GM21447 (cell line): Measurements from ENCODE around the gene DNAH10.

ENCODE experiments used
- ATAC-seq: cut with Tn5 transposase; IDR thresholded peaks from one replicate; pipeline ENCODE4 v1.9.1; 2021; ENCODE audit not compliant: unreplicated experiment

DNAH10 gene

DNA sequence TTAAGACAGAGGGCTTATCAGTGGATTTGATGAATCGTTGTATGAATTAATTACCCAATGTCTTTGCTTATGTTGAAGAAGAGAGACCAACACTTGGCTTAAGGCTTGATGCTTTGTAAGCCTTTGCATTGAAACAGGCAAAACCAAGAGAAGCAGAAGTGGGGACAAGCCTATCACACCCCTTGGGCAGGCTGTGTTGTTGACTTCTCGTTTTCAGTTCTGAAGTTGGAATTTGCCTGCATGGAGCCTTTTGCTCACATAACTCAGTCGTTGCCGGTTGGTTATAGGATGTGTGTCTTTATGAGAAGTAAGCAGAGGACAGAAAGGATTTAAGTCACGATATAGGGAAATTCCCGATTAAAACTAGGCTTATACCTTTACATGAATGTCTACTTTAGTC lies 115.9 kb downstream of the DNAH10 start:
- no peak for ATAC-seq

DNA sequence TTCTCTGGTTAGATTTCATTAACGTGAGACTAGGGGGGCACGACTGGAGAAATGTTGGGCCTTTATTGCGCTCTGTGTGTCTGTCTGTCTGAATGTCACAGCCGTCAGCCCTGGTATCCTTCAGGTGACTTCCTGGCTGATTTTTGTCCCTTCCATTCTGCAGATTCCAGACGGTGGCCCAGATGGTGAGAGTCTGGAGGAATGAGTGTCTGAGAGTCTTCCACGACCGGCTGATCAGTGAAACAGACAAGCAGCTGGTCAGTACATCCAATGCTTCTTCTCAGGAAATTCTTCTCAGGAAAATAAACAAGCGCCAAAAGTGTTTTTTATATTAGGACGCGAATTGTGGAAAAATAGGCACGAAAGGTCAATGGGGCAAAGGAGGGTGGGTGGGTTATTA lies 117.0 kb downstream of the DNAH10 start:
- no peak for ATAC-seq

DNA sequence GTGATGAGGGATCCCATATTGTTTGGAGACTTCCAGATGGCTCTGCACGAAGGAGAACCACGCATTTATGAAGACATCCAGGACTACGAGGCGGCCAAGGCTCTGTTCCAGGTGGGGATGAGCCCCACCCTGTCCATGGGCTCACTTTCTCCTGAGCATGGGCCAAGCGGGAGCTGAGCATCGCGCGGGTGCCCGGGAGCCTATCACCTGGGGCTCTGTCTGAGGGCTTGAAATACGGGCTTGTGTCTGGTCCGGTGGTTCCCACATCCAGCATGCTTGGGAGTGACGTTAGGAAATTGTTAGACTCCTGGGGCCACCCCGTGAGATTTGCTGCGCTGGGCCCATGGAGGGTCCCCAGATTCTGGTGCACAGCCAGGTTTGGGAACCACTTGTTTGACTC lies 117.6 kb downstream of the DNAH10 start:
- no peak for ATAC-seq

DNA sequence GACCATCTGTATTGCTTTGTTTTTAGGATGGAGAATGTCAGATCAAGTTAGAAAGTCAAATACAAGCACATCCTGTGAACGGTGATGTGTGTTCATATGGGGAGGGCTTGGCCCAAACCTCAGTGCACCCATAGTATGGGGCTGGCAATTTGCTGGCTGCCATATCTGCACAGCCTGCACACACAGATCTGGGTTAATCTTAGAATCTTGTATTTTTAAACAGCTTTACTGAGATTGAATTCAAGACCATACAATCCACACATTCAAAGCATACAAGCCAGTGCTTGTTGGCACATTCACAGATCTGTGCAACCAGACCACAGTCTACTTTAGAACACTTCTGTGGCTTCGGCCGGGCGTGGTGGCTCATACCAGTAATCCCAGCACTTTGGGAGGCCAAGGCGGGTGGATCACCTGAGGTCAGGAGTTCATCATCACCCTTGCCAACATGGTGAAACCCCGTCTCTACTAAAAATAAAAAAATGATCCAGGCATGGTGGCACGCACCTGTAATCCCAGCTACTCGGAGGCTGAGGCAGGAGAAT lies 120.1 kb downstream of the DNAH10 start:
- no peak for ATAC-seq

DNA sequence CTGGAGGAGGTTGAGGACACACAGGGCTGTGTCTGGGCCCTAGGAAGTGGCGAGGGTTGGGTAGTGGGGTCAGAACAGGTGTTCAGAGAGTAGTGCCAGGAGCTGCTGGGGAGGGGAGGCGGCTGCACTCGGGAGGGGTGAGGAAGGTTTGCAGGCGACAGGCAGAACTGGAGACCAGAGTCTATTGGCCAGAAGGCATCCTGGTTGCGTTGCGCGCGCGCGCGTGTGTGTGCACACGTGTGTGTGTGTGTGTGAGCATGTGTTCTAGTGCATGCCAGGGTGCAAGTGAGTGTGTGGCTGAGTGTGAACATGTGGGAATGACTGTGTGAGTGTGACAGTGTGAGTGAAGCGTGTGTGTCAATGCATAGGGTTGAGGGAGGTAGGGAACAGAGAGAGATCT lies 124.2 kb downstream of the DNAH10 start:
- ATAC-seq, result no peak

DNA sequence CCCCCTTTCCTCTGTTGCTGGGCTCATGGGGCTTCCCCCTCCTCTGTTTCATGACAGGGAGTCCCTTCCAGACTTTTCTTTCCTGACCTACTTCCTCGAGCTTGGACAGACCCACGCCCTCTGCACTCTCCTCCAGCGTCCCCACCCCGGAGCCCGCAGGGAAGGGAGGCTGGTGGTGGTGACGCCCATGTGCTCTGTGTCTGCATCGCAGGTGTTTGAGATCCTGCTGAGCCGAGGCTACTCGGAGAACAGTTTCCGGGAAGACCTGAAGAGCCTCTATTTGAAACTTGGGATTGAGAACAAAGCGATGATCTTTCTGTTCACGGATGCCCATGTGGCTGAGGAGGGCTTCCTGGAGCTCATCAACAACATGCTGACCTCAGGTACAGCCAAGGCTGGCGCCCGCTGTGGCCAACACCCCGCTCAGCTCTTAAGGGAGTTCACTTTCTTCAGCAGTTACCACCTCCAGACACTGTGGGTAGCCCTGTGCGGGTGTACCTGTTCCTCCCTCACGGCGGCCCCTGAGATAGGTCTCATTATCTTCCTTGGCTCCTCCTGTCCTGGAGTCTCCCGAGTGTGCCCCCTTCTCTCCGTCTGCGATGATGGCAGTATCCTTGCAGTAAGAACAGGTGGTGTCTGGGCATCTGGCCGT lies 125.0 kb downstream of the DNAH10 start:
- ATAC-seq, result no peak

DNA sequence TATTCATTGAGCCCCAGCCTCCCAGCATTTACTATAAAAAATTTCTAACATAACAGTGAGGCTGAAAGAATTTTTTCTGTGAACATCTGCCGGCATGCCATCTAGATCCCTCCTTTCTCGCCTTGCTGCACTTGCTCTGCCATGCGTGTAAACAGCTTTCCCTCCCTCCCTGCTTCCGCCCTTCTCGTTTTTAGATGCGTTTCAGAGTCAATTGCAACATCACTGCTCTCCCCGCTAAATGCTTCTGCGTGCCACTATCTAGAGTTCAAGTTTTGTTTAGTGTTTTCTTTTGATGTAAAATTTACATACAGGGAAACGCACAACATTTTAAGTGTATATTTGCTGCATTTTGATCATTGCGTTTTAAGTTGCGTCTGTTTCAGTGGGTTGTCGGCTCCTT lies 126.9 kb downstream of the DNAH10 start:
- ATAC-seq, result no peak

DNA sequence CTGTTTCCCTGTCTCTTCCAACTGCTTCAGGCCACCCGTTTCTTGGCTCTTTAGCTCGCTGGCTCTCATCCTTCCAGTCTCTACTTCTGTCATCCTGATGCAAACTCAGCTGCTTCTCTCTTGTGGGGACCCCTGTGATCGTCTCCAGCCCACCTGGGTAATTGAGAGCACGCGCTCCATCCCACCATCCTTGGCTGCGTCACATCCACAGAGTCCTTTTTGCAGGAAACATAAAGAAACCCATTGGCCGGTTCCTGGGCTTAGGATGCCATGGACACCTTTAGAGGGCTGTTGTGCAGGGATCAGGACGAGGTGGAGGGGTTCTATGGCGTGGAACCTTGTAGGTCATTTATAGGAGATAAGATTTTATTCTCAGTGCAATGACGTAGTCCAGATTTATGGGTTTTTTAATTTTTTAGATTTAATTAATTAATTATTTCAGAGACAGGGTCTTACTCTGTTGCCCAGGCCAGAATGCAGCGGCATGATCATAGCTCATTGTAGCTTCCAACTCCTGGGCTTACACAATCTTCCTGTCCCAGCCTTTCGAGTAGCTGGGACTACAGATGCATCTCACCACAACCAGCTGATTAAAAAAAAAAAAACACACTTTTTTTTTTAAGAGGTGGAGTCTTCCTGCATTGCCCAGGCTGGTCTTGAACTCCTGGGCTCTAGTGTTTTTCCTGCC lies 127.9 kb downstream of the DNAH10 start:
- no peak for ATAC-seq

DNA sequence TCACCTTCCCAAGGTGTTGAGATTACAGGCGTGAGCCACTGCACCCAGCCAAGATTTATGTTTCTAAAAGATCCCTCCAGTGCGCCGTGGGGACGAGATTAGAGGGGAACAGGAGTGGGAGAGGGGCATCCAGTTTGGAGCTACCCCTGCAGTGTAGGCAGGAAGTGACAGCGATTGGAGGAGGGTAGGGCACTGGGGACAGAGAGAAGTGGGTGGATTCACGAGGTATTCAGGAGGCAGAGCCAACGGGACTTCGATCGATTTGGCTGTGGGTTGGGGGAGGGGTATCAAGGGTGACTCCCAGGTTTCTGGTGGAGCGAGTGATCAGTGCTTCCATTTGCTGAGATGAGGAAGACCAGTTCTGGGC lies 128.4 kb downstream of the DNAH10 start:
- ATAC-seq, result no peak

DNA sequence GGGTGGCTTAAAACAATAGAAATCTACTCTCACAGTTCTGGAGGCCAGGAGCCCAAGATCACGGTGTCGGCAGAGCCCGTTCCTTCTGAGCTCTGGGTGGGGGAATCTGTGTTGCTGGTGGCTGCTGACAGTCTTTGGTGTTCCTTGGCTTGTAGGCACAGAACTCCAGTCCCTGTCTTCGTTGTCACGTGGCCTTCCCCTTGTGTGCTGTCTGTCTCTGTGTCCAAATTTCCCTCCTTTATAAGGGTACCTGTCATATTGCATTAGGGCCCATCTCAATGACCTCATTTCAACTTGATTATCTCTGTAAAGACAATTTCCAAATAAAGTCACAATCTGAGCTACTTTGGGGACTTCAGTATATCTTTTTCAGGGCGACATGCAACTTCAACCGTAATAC lies 128.9 kb downstream of the DNAH10 start:
- no peak for ATAC-seq

DNA sequence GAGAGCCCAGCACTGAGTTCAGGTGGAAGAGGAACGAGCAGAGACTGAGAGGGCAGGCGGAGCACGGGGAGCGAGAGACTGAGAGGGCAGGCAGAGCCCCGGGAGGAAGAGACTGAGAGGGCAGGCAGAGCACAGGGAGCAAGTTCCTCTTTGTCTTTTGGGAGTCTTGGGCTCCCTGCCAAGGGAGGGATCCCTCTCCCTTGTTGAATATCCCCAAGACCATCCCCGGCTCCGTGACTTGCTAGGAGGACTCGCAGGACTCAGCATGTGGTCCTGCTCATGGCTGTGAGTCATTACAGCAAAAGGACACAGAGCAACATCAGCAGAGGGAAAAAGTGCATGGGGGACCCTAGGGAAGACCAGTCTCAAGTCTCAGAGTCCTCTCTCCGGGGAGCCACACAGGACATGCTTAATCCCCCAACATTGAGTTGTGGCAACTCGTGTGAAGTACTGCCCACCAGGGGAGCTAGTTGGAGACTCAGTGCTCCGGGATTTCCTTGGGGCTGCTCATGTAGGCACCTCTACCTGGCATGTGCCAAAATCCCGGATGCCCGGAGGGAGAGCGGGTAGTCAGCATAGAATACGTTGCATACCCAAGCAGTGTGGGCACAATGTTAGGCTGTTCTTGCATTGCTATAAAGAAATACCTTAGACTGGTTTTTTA lies 129.5 kb downstream of the DNAH10 start:
- no peak for ATAC-seq

DNA sequence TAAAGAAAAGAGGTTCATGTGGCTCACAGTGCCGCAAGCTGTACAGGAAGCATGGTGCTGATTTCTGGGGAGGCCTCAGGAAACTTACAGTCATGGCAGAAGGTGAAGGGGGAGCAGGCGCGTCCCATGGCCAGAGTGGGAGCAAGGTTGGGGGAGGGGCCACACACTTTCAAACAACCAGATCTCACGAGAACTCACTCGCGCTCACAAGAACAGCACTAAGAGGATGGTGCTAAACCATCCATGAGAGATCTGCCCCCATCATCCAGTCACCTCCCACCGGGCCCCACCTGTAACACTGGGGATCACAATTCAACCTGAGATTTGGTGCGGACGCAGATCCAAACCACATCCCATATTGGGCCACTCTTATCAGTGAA lies 130.1 kb downstream of the DNAH10 start:
- ATAC-seq, result no peak

DNA sequence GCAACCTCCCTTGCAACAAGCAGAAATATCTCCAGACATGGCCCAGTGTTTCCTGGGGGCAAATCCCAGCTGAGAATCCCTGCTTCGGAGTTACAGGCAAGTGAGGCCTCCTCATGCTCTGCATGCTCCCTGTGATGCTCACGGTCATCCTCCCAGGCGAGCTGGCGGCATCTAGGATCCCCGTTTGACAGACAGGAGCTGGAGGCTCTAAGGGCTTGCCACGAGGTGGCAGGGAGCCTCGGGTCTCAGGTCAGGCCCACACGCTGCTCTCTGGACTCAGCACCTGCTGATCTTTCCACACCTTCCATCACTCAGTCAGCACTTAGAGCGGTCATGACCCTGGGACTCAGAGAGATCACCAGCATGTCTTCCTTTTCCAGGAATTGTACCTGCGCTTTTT lies 130.8 kb downstream of the DNAH10 start:
- no peak for ATAC-seq

DNA sequence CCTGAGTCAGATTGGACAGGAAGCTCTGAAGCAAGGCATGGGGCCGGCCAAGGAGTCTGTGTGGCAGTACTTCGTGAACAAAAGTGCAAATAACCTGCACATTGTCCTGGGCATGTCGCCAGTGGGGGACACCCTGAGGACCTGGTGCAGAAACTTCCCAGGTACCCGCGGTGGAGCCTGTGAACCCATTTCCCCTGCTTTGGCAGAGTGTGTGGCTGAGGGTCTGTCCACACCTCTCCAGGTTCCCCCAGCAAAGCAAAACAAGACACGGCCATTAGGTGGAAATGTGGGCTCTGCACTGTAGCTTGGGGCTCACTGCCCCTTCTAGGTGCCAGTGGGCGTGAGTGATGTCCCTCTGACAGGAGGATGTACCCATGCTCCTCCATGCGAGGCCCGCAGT lies 131.2 kb downstream of the DNAH10 start:
- no peak for ATAC-seq

DNA sequence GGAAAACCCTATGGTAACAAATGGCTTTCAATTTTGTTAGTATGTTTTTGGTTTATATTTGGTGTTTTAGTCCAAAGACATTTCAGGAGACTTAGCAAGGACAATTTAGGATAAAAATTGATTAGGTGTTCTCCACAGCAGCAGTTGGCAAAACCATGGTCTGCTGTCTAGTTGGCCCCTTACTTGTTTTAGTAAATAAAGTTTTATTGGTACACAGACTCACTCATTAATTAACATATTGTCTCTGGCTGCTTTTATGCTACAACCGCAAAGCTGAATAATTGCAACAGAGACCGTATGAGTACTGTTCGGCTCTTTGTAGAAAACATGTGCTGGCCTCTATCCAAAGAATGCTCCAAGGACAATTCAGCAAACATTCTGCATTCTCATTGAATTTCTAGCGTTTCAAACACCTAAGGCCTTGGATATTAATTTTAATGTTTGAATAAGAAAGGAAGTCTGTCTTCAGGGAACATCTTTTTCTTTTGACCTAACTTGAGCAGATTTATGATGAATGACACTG lies 132.8 kb downstream of the DNAH10 start:
- ATAC-seq, result no peak

DNA sequence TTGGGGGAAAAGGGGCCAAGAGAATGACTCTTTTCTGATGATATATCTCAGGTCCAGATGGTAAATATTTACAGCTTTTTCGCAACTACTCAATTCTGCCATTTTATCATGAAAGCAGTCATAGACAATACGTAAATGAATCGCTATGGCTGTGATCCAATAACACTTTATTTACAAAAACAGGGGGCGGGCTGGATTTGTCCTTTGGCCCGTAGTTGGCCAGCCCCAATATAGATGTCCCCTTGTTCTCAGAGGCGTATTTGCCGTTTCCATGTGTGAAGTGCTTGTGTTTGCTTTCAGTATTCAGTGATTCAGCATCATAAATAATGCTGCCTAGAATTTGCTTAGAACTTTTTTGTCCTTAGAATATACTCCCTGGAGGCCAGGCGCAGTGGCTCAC lies 133.3 kb downstream of the DNAH10 start:
- ATAC-seq, result no peak

DNA sequence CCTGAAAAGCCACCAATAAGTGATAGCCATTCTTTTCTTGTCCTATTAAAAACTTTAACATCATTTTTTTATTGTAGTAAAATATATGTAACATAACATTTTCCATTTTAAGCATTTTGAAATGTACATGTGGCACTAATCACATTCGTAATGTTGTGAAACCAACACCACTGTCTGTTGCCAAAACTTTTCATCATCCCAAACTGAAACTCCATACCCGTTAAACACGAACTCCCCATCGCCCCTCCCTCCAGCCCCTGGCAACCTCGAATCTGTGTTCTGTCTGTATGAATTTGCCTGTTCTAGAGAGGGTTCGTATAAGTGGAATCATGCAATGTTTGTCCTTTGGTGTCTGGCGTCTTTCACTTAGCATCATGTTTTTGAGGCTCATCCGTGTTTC lies 134.7 kb downstream of the DNAH10 start:
- ATAC-seq, result no peak

DNA sequence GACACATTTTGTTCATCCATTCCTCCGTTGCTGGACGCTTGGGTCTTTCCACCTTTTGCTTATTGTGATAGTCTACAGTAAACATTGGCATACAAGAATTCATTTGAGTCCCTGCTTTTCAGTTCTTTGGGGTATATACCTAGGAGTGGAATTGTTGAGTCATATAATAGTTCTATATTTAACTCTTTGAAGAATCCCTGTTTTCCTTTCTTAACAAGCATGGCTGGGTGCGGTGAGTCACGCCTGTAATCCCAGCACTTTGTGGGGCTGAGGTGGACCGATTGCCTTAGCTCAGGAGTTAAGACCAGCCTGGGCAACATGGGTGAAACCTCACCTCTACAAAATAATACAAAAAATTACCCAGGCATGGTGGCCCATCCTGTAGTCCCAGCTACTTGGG lies 135.1 kb downstream of the DNAH10 start:
- ATAC-seq, result no peak

DNA sequence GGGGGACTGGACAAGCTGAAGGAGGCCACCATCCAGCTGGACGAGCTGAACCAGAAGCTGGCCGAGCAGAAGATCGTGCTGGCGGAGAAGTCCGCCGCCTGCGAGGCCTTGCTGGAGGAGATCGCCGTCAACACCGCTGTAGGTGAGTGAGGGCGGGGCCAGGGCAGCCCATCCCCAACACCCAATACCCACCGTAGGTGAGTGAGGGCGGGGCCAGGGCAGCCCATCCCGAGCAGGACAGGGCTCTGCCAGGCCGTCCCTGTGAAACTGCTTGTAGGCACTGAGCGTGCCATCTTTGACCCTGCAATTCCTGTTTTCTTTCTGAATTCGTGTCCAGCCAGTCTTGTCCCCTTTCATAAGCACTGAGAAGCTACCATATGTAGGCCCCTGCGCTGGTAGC lies 136.6 kb downstream of the DNAH10 start:
- ATAC-seq, result no peak

DNA sequence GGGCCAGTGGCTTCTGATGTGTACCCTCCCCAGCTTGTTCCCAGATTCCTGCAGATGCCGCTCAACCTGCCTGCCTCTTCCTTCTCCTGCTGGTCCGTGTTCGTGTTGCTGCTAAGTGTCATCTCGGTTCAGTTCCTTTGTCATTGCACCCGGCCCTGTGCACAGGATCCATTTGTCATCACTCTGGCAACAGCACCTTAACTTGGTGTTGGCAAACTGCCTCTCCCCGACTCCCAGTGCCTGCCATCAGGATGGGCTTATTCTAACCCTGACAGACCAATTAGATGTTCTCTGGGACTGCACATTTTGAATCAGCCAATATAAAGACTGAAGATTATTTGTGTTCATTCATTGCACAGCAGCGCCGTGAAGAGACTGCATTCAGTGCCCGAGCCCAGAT lies 137.3 kb downstream of the DNAH10 start:
- no peak for ATAC-seq

DNA sequence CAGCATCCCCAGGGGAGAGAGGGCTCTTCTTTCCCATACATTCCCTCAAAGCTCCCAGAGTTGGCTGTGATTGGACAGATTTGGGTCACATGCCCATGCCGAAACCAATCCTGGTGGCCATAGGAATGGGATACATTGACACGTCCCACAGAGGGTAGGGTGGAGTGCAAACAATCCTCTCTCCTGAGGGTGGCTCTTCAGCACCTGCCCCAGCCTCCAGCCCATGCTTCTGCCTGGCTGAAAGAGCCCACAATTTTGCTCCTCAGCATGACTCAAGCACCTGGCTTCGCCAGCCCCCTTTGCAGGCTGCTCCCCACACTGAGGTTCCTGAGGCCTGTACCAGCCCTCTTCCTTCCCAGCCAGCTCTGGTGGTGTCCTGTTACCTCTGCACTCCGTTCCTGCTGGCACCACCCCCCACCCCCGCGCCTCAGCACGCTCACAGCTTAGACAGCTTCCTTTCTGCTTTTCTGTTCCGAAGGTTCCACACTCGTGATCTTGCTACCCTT lies 138.8 kb downstream of the DNAH10 start:
- no peak for ATAC-seq

DNA sequence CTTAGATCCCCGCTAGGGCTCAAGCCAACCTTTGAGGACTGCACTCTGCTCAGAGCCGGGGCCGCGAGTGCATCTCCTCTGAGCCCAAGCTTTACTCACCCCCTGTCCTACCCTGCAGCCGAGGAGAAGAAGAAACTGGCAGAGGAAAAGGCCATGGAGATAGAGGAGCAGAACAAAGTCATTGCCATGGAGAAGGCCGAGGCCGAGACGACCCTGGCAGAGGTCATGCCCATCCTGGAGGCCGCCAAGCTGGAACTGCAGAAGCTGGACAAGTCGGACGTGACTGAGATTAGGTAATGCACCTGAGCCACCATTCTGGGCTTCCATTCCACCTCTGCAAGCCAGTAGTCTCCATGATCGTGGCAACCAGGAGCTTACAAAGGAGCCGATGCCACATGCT lies 140.7 kb downstream of the DNAH10 start:
- ATAC-seq, result no peak
